ENCODE measurements around the gene HRH1.
"Not testable (repeated sequence)": the region's sequence is repeated elsewhere in the genome, so short reads cannot be mapped to it uniquely, and the experiment has no call there.

HRH1 gene

DNA sequence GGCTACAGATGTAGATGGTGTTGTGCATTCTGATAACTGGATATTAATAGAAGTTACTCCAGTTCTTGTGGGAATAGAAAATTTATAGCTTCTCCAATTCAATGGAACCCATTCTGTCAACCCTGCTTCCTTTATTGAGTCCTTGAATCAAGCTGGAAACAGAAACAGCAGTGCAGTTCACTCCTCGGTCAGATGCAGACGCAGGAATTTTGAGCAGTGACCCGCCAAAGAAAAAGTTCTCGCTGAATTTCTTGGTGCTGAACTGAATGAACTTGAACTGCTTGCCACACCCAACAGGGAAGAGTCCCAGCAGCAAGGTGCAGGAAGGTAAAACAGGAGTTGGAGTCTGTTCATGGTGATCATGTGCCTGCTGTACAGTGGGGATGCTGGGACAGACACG is 10.3 kb downstream of the HRH1 start:
- H3K4me3 ChIP-seq (ENCODE audit: low read depth, low read length) = no peak overlapping the region
- no peak for DNase-seq (ENCODE audit: low read depth)
- TF ChIP-seq, protein P1, sequence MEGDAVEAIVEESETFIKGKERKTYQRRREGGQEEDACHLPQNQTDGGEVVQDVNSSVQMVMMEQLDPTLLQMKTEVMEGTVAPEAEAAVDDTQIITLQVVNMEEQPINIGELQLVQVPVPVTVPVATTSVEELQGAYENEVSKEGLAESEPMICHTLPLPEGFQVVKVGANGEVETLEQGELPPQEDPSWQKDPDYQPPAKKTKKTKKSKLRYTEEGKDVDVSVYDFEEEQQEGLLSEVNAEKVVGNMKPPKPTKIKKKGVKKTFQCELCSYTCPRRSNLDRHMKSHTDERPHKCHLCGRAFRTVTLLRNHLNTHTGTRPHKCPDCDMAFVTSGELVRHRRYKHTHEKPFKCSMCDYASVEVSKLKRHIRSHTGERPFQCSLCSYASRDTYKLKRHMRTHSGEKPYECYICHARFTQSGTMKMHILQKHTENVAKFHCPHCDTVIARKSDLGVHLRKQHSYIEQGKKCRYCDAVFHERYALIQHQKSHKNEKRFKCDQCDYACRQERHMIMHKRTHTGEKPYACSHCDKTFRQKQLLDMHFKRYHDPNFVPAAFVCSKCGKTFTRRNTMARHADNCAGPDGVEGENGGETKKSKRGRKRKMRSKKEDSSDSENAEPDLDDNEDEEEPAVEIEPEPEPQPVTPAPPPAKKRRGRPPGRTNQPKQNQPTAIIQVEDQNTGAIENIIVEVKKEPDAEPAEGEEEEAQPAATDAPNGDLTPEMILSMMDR (IDR thresholded peaks at IDR 0.05; ENCODE audit: low read depth, low read length, missing control alignments) = no peak

DNA sequence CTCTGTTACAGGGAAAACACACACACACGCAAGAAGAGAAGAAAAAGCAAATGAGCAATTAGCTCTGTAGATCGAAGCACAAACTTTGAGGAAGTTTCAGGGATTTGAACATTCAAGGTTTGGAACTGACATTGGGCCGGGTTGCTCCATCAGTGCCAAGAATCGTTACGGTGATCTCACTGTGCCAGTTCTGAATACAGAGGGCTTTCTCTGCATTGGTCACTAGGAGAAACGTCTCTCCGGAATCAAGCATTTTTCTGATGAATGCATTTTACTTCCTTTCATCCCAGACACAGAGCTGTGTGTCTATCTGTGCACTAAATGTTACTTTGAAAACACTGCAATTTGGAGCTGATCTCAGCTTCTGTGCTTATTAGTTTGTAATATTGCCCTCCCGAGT is 11.2 kb downstream of the HRH1 start:
- no peak overlapping the region for H3K4me3 ChIP-seq (ENCODE audit: low read depth, low read length)
- TF ChIP-seq, protein P1 (IDR thresholded peaks at IDR 0.05; ENCODE audit: low read depth, low read length, missing control alignments) = no peak
- no peak for DNase-seq (ENCODE audit: low read depth)

GRCh38 chr3:11166807-11167400 is 12.6 kb downstream of the HRH1 start:
- DNase-seq (ENCODE audit: low read depth); H3K4me3 ChIP-seq (ENCODE audit: low read depth, low read length): not testable (repeated sequence)

GRCh38 chr3:11167590-11167989 is 13.3 kb downstream of the HRH1 start:
- TF ChIP-seq, protein P1 (IDR thresholded peaks at IDR 0.05; ENCODE audit: low read depth, low read length, missing control alignments) = no peak
- no peak for DNase-seq (ENCODE audit: low read depth)
- H3K4me3 ChIP-seq (ENCODE audit: low read depth, low read length) = no peak overlapping the region

DNA sequence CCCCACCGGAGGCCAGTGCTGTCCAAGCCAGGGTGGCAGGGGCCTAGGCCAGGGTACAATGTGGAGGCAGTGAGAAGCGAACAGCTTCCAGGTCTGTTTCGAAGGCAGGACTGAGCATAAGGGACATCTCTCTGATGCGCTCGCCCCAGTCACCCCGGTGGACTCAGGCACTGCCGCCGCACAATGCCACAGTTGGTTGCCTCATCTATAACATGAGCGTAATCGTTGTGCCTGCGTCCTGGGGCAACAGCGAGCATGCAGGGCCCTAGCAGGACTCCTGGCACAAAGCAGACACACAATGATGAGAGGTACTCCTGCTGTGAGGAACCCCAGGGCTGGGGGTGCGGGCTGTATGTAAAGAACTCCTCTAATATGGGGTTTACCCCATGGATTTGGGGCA is 14.1 kb downstream of the HRH1 start:
- TF ChIP-seq, protein P1 (IDR thresholded peaks at IDR 0.05; ENCODE audit: low read depth, low read length, missing control alignments) = no peak
- H3K4me3 ChIP-seq (ENCODE audit: low read depth, low read length) = no peak overlapping the region
- DNase-seq (ENCODE audit: low read depth) = no peak

DNA sequence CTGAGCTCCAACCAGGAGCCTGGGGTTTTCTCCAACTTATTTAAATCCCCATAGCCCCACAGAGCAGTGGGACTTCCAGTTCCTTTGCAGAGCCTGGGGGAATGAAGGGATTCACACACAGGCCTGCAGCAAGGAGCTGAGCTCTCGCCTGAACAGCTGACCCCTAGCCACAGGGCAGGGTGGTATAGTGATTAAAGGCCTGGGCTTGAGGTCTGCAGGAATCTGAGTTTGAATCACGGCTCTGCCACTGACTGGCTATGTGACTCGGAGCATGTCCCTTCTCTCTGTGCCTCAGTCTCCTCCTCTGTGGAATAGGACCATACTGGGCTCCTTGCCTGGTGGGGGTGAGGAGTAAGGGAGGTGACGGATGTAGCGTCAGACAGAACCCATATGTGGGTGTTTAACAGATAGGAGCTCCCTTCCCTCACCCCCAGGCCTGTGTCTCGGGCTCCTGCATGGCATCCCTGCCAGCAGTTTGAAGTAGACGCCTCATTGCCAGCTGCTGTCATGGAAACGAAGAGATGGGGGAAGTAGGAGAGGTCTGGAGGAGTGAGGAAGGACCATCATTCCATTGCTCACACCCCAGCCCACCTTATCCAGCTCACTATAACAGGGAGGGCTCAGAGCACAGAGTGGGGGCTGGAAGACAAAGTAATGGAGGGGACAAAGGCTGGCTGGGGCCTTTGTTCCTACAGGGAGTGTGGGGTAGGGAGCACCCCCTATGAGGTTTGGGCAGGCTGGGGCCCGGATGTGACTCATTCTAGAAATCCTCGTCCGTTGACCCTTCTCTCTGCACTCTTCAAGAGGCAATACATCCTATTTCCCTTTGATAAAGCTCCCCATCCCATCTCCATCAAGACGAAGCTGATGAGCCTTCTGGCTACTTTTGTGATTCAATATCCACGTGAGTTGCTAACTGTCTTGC is 14.8 kb downstream of the HRH1 start:
- H3K4me3 ChIP-seq (ENCODE audit: low read depth, low read length) = no peak overlapping the region
- TF ChIP-seq, protein P1 (IDR thresholded peaks at IDR 0.05; ENCODE audit: low read depth, low read length, missing control alignments) = no peak
- no peak for DNase-seq (ENCODE audit: low read depth)

DNA sequence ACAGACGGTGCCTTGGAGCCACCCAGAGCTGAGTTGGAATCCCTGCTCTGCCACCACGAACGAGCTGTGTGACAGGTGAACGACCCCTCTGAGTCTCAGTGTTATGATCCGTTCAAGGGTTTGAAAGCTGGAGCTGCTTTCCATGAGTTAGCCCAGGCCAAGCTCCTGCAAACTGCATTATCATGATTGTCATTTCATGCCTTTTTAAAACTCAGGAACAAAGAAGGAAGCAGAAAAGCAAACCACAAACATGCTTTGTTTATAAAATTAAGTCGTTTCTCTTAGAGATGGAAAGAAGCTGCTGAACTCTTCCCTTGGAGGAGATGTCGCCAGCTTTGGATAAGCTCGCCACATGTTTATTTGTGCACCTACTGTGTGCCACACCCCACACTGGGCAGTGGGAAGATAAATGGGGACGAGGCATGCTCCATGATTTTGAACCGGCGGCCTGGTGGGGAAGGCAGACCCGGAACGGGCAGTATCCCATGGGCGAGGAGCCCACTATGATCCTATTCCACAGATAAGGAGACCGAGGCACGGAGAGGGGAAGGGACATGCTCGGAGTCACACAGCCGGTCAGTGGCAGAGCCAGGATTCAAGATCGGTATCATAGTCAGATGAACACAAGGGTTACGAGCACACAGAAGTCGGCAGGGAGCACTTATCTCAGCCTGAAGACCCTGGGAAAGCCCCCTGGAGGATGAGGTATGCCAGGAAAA is 15.9 kb downstream of the HRH1 start:
- no peak for DNase-seq (ENCODE audit: low read depth)
- no peak overlapping the region for H3K4me3 ChIP-seq (ENCODE audit: low read depth, low read length)
- TF ChIP-seq, protein P1 (IDR thresholded peaks at IDR 0.05; ENCODE audit: low read depth, low read length, missing control alignments) = no peak

Data from GM12864 (cell line).